HG02981 (cell line): Measurements from ENCODE around the gene SEPTIN10.

Source experiments
- ATAC-seq: cut with Tn5 transposase; IDR thresholded peaks from one replicate; pipeline ENCODE4 v1.9.1; 2021; ENCODE audit warnings: mild to moderate bottlenecking, moderate library complexity; ENCODE audit not compliant: unreplicated experiment

SEPTIN10 gene

DNA sequence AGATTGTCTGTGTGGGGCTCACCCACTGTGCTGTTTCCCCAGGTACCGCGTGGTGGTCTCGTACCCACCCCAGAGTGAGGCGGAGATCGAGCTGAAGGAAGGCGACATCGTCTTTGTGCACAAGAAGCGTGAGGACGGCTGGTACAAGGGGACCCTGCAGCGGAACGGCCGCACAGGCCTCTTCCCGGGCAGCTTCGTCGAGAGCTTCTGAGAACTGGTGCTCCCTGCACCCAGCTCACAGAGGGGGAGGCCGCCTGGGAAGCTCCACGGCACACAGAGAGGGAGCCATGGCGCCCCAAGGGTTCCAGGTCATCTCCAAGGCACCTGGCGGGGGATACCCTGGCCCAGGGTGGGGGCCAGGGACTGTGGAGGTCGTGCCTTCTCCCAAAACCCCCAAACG lies 112.3 kb downstream of the SEPTIN10 start:
- ATAC-seq = no peak

DNA sequence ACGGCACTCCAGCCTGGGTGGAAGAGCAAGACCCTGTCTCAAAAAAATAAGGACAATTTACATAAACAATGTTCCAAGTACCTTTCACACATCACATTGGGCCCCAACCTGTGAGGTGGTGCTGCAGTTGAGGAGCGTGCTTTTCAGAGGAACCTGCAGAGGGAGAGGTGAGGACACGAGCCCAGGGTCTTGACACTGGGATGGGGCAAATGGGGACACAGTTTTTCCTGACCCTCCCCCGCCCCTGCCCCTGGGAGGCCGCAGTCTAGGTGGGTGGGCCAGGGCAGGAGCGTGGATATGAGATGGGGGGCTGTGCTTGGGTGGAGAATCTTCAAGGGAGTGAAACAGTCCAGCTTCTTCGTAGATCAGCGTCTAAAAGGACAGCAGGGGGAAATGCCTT lies 112.9 kb downstream of the SEPTIN10 start:
- no peak for ATAC-seq

DNA sequence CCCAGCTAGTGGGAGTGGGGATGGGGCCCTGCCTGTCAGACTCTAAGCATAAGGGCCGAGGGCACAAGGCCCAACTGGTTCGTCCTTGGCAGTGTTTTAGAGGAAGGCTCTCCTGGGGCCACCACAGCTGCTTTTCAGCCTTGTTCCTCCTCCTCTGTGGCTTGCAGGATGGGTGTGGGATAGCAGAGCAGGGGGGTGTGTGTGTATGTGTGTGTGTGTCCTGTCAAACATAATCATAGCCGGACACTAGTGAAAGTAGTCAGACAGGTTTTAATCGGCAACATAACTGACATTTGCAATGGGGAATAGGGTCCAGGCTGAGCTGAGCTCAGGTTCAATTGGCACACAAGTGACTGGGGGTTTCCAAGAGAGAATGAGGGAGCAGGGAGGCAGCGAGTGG lies 114.2 kb downstream of the SEPTIN10 start:
- ATAC-seq = no peak

DNA sequence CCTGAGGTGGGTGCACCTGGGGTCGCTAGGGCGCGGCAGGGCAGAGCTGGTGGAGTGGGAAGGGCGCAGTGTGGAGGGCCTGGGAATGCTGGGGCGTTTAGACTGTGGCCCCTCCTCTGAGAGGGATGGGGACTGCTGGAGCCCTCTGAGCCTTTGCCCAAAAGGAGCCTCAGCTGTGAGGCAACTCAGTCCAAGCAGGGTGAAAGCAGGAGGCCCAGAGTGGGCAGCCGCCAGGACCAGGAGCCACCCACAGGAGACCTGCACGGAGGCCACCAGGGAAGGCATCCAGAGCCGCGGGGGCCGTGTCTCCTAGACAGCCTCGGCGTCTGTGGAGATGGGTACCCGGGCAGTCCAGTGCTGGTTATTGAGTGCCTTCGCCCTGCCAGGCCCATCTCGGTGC lies 114.9 kb downstream of the SEPTIN10 start:
- no peak for ATAC-seq

DNA sequence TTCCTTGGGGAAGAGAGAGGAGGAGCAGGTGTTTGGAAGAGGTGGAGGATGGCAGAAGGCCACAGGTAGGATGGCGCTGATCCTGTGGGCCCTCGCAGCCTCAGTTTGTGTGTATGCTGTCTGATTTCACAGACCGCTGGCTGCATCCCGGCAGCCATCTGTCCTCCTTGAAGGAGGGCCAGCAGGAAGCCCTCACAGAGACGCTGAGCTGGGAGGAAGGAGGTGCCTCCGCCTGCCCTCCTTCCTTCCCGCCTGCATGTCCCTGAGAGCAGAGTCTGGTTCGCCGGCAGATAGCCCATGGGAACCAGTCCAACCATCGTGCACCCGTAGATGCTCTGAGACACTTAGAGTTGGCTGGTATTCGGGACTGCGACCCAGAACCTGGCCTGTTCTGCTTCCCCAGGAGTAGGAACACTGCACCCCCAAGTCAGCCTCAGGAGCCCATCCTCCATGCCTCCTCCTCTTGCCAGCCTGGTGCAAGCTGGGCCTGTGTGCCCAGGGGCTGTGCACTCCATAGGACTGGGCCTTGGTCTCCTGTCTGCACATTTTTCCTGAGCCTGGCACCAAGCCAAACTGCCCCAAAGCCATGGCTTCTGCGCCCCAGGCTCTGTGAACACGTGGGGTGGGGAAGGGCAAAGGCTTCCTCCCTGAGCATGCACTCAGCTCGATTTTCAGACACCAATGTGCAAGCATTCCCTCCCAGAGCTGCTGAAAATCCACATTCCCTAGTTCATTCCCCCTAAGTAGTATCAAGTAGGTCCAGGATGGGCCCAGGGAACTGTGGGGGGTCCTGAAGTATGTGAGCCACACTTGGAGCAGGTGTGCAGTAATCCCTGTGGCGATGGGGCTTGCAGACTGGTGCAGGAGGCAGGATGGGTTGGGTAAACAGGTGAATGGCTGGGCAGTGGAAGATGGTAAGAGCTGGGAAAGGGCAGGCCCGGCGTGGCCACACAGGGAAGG lies 115.6 kb downstream of the SEPTIN10 start:
- ATAC-seq = no peak

DNA sequence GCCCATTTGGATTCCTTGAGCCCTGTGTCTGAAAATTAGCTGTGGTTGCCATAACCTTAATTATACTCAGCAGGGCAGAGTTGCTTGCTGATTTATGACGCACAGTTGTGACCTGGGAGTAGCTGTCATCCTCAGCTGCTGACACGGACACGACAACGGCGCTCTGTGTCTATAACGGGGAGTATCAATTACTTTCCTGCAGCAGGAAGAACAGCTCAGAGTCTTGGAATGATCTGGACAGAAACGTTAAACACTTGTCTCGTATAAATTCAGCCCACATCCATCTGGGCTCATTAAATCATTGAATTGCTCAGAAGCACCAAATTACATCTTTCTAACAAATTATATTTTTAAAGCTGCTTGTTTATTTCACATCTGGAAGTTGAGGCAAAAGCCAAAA lies 116.3 kb downstream of the SEPTIN10 start:
- ATAC-seq = no peak

DNA sequence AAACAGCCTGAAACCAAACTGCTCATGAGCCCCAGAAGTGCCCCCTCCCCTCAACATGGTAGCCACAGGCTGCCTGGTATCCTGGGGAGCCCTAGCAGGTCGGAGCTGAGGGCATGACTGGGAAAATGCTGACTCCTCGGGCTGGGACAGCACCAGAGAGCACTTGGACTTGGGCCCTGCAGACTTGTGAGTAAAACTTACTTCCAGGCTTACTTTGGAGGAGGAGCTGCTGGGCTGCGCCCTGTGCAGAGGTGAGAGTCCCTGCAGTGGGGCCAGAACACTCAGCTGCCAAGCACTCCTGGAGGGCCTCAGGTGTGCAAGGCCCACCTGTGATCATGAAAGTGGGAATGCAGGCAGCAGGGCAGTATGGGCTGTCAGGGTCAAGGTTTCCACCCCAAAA lies 119.4 kb downstream of the SEPTIN10 start:
- ATAC-seq = no peak

DNA sequence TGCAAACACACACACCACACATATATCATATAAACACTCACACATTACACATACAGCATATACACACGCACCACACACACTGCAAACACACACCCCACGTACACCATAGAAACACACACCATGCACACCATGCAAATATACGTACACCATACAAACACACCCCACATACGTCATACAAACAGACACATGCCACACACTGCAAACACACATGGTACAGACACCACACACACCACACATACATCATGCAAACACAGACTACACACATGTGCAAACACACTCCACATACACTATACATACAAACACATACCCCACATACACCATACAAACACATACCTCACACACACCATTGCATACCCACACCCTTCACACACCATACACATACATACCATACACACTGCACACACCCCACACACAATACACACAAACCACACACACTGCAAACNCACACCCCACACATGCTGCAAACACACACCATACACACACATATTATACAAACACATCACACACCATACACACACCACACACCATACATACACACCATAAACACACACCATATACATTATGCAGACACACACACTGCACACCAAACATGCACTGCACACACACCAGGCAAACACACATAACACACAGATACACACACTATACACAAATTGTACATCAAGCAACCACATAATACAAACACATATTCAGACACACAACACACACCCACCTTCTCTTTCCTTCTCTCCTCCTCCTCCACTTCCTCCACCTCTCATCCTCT lies 120.4 kb downstream of the SEPTIN10 start:
- ATAC-seq = no peak
